Testis (tissue), 3 donors: ENCODE measurements around the gene EEA1. TPM values are rescaled to one million over a fixed set of nuclear protein-coding genes. Genes with fewer than 3 reads are reported as not detected.

Experiments
- DNase-seq: peaks from one replicate; pipeline ENCODE4 v3.0.0-alpha.2; 2019
- H3K27ac ChIP-seq, 2 donors: fragments of 200-600 bp; sonication (generic); one replicate each; pipeline ENCODE4 v1.5.1; 2019
- H3K27me3 ChIP-seq: fragments of 200-600 bp; sonication (generic); one replicate; pipeline ENCODE4 v1.5.1; 2019
- H3K36me3 ChIP-seq: fragments of 200-600 bp; sonication (generic); one replicate; pipeline ENCODE4 v1.5.1; 2017; ENCODE audit warnings: low read depth; ENCODE audit errors: missing control alignments
- H3K4me1 ChIP-seq: fragments of 200-600 bp; sonication (generic); one replicate; pipeline ENCODE4 v1.5.1; 2019
- H3K4me3 ChIP-seq, 2 donors: fragments of 200-600 bp; sonication (generic); one replicate each; pipeline ENCODE4 v1.5.1; 2017 to 2019
- H3K9me3 ChIP-seq: fragments of 200-600 bp; sonication (generic); one replicate; pipeline ENCODE4 v1.5.1; 2017
- POLR2A ChIP-seq: fragments of 450-650 bp; IDR thresholded peaks from one replicate; pipeline ENCODE4 v1.6.1; 2017; ENCODE audit warnings: antibody characterized with exemption, mild to moderate bottlenecking, moderate library complexity
- WGBS, 2 donors: methylation state at CpG; one replicate each; pipeline ENCODE4 v1.1.5; 2018; 5-methylcytosine and 5-hydroxymethylcytosine counted together
- intact Hi-C: fragments of 100-400 bp; cut with DNase I; formaldehyde crosslinking; loops from one replicate; pipeline ENCODE4 v1.15.1; 2023; ENCODE audit warnings: low total_unique reads
- polyA plus RNA-seq: library from polyadenylated mRNA; stranded (reverse); fragments of 350-450 nt; fragmentation: Illumina TruSeq; extraction: RNeasy Lipid Tissue Mini Kit (QIAGEN cat#74804); gene quantifications from one replicate; pipeline ENCODE4 v1.2.3, GENCODE V29; 2014; ENCODE audit warnings: low read depth, low replicate concordance; ENCODE audit not compliant: insufficient read depth
- total RNA-seq, 2 donors: library from RNA; depleted of rRNA; stranded (reverse); fragments of >200 nt; gene quantifications; one replicate each; pipeline ENCODE4 v1.2.3, GENCODE V29; 2016
- TF ChIP-seq, protein P1 (sequence below), 3 experiments: fragments of 450-650 bp in 2 of 3; fragments of 200-600 bp in 1 of 3; sonication (generic) in 1 of 3; IDR thresholded peaks; one replicate each; pipeline ENCODE4 v1.5.1; 2016 to 2019; ENCODE audit warnings: antibody characterized with exemption in 3 of 3, mild to moderate bottlenecking in 2 of 3, moderate library complexity in 1 of 3

EEA1 gene
- total and polyA plus RNA-seq, 3 donors from 2014 or later, result 1.8 to 14.9 (median 14.3) TPM

DNA sequence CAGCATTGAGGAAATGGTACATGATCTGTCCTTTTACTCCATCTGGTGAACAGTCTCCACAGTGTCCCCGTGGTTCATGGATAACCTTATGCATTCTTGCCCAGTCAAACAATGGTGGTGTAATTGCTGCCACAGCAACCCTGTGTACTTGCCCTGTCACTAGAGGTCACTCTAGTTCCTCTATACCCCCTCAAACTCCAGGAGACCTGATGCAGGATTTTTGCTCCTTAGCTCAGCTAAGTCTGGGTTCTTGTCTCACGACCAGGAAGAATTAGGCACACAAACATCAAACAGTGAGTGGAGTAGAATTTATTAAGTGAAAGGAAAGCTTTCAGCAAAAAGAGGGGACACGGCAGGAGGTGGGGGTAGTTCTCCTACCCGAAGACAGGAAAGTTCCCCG, 24.7 kb upstream of the EEA1 start:
- Histone ChIP-seq H3K27me3 (no peaks in the 10 kb centered on the region), H3K4me3 (no peak overlapping the region), H3K27ac (no peak overlapping the region), H3K36me3 (no peaks in the 10 kb centered on the region), H3K9me3 (no peaks in the 10 kb centered on the region), H3K4me1 (no peaks in the 10 kb centered on the region)
- 82 to 85% methylated on average over 5 of the region's 5 CpGs for WGBS, 2 donors
- intact Hi-C loops, result no loop called here
- TF ChIP-seq, protein P1, sequence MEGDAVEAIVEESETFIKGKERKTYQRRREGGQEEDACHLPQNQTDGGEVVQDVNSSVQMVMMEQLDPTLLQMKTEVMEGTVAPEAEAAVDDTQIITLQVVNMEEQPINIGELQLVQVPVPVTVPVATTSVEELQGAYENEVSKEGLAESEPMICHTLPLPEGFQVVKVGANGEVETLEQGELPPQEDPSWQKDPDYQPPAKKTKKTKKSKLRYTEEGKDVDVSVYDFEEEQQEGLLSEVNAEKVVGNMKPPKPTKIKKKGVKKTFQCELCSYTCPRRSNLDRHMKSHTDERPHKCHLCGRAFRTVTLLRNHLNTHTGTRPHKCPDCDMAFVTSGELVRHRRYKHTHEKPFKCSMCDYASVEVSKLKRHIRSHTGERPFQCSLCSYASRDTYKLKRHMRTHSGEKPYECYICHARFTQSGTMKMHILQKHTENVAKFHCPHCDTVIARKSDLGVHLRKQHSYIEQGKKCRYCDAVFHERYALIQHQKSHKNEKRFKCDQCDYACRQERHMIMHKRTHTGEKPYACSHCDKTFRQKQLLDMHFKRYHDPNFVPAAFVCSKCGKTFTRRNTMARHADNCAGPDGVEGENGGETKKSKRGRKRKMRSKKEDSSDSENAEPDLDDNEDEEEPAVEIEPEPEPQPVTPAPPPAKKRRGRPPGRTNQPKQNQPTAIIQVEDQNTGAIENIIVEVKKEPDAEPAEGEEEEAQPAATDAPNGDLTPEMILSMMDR (IDR thresholded peaks at IDR 0.05), result no peak
- TF ChIP-seq POLR2A, result no peak
- no peak for DNase-seq

DNA sequence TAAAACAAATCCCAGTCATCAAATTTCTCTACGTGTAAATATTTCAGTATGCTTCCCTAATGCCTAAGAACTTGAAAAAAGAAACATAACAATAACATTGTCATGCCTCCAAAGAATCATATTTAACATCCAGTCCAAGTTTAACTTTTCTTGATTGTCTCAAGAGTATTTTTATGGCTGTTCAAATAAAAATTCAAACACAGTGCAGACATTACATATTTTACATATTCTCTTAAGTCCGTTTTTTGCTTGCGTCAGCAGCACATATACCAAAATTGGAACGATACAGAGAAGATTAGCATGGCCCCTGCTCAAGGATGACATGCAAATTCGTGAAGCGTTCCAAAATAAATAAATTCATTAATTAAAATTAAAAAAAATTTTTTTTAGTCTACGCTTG, 23.3 kb upstream of the EEA1 start:
- Histone ChIP-seq H3K4me3 (no peak overlapping the region), H3K4me1 (no peaks in the 10 kb centered on the region), H3K36me3 (no peaks in the 10 kb centered on the region), H3K27ac (no peak overlapping the region), H3K27me3 (no peaks in the 10 kb centered on the region), H3K9me3 (no peaks in the 10 kb centered on the region)
- DNase-seq, result no peak
- TF ChIP-seq, protein P1 (IDR thresholded peaks at IDR 0.05), result no peak
- TF ChIP-seq POLR2A, result no peak
- intact Hi-C loops, result no loop called here
- 51 to 56% methylated on average over 7 of the region's 7 CpGs for WGBS, 2 donors

DNA sequence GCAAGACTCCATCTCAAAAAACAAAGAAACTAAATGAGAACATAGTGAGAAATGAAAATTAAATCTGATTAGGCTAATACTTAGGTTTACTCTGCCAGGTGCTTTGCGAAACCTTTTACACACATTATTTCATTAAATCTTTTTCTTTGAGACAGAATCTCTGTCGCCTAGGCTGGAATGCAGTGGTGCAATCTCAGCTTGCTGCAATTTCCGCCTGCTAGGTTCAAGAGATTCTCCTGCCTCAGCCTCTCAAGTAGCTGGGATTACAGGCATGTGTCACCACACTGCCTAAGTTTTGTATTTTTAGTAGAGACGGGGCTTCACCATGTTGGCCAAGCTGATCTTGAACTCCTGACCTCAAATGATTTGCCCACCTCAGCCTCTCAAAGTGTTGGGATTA, 21.9 kb upstream of the EEA1 start:
- Histone ChIP-seq H3K4me3 (no peak overlapping the region), H3K9me3 (no peaks in the 10 kb centered on the region), H3K27me3 (no peaks in the 10 kb centered on the region), H3K4me1 (no peaks in the 10 kb centered on the region), H3K36me3 (no peaks in the 10 kb centered on the region), H3K27ac (no peak overlapping the region)
- WGBS, 2 donors, result 87 to 99% methylated on average over 4 of the region's 4 CpGs
- intact Hi-C loops, result no loop called here
- DNase-seq, result no peak
- TF ChIP-seq, protein P1 (IDR thresholded peaks at IDR 0.05), result no peak
- TF ChIP-seq POLR2A, result no peak

DNA sequence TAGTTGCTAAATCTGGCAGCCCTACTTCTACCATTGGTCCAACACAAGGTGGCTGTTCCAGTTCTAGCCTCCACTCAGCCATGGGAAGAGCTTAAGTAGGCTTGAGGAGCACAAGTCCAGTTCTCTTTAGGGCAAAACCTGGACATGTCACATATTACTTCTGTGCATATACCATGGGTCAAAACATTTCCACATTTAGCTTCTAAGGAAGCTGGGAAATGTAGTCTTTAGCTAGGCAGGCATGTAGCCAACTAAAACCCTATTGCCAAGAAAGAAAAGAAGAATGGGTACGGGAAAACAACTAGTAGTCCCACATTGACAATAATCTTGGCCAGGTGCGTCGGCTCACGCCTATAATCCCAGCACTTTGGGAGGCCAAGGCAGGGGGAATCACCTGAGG, 20.9 kb upstream of the EEA1 start:
- Histone ChIP-seq H3K4me3 (no peak overlapping the region), H3K9me3 (no peaks in the 10 kb centered on the region), H3K4me1 (no peaks in the 10 kb centered on the region), H3K36me3 (no peaks in the 10 kb centered on the region), H3K27me3 (no peaks in the 10 kb centered on the region), H3K27ac (no peak overlapping the region)
- intact Hi-C loops, result no loop called here
- DNase-seq, result no peak
- WGBS, 2 donors, result 85 to 91% methylated on average over 4 of the region's 4 CpGs
- TF ChIP-seq POLR2A, result no peak
- TF ChIP-seq, protein P1 (IDR thresholded peaks at IDR 0.05), result no peak

DNA sequence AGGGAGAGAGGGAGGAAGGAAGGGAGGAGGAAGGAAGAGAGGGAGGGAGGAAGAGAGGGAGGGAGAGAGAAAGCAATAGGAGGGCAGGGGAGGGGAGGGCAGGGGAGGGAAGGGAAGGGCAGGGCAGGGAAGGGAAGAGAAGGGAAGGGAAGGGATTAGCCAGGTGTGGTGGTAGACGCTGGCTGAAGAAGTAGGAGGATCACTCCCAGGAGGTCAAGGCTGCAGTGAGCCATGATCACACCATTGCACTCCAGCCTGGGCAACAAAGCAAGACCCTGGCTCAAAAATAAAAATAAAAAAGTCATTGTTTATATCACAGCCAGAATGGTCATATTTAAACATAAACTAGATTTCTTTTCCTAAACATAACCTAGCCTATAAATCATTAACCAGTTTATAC, 20.4 kb upstream of the EEA1 start:
- no peak for DNase-seq
- intact Hi-C loops, result no loop called here
- Histone ChIP-seq H3K9me3 (no peaks in the 10 kb centered on the region), H3K4me3 (no peak overlapping the region), H3K36me3 (no peaks in the 10 kb centered on the region), H3K27ac (no peak overlapping the region), H3K27me3 (no peaks in the 10 kb centered on the region), H3K4me1 (no peaks in the 10 kb centered on the region)
- TF ChIP-seq POLR2A, result no peak
- TF ChIP-seq, protein P1 (IDR thresholded peaks at IDR 0.05), result no peak
- WGBS, 2 donors, result 54 to 62% methylated on average over 1 of the region's 1 CpG
